A673 (cell line): ENCODE data around the gene SUPT3H. TPM values are rescaled to one million over a fixed set of nuclear protein-coding genes. Genes with fewer than 3 reads are reported as not detected.

Experiments
- BruUV-seq: library from RNA; stranded (reverse); fragments of 400-500 nt; replicated peaks from 2 replicates; lab custom pipeline; 2021; lab: Mats Ljungman, UMichigan
- CTCF ChIA-PET: fragments of 300-600 bp; sonication (Branson Sonifier 250); formaldehyde crosslinking; loops from one replicate; lab custom pipeline; 2022; ENCODE audit warnings: antibody characterized with exemption; lab: Charles Lee
- POLR2A ChIA-PET: fragments of 300-600 bp; sonication (Branson Sonifier 250); formaldehyde crosslinking; loops from one replicate; lab custom pipeline; 2022; ENCODE audit warnings: antibody characterized with exemption; ENCODE audit not compliant: low non-redundant PET; lab: Charles Lee
- DNase-seq: peaks from one replicate; pipeline ENCODE4 v3.0.0-alpha.2; 2015; ENCODE audit warnings: low spot score
- H3K27ac ChIP-seq: fragments of 200-600 bp; sonication (generic); 2 replicates; pipeline ENCODE4 v1.5.1; 2016; ENCODE audit warnings: mixed run types, low read depth, mild to moderate bottlenecking, mixed read lengths, antibody characterized with exemption, low read length; ENCODE audit not compliant: poor library complexity, severe bottlenecking
- H3K27me3 ChIP-seq: fragments of 200-600 bp; sonication (generic); replicated peaks from 2 replicates; pipeline ENCODE4 v1.6.1; 2017; ENCODE audit warnings: mixed run types, low read depth, mild to moderate bottlenecking, mixed read lengths, antibody characterized with exemption, low read length; ENCODE audit not compliant: insufficient read depth, poor library complexity
- H3K36me3 ChIP-seq: fragments of 200-600 bp; sonication (generic); 2 replicates; pipeline ENCODE4 v1.6.1; 2016; ENCODE audit warnings: mixed run types, mild to moderate bottlenecking, mixed read lengths, antibody characterized with exemption, low read length; ENCODE audit not compliant: insufficient read depth, poor library complexity, severe bottlenecking
- H3K4me1 ChIP-seq: fragments of 200-600 bp; sonication (generic); 2 replicates; pipeline ENCODE4 v1.6.1; 2017; ENCODE audit warnings: mixed run types, mild to moderate bottlenecking, mixed read lengths, antibody characterized with exemption, low read length; ENCODE audit not compliant: insufficient read depth, poor library complexity, severe bottlenecking
- H3K4me3 ChIP-seq: fragments of 200-600 bp; sonication (generic); 2 replicates; pipeline ENCODE4 v1.5.1; 2016; ENCODE audit warnings: low read depth, mixed run types, mild to moderate bottlenecking, mixed read lengths, low read length; ENCODE audit not compliant: poor library complexity, severe bottlenecking
- H3K9me3 ChIP-seq: fragments of 200-600 bp; sonication (generic); 2 replicates; pipeline ENCODE4 v1.6.1; 2016; ENCODE audit warnings: mixed run types, low read depth, mild to moderate bottlenecking, mixed read lengths, antibody characterized with exemption, low read length; ENCODE audit not compliant: poor library complexity, severe bottlenecking
- CTCF ChIP-seq: fragments of 300-800, 200-600 bp; sonication (generic); conservative IDR thresholded peaks from 2 replicates; pipeline ENCODE4 v1.5.1; 2017; ENCODE audit warnings: low read depth, mild to moderate bottlenecking, antibody characterized with exemption, low read length, moderate library complexity, mixed read lengths
- EZH2 ChIP-seq: fragments of 200-600 bp; sonication (generic); IDR thresholded peaks from 2 replicates; pipeline ENCODE4 v1.6.1; 2017; ENCODE audit warnings: borderline replicate concordance, low read depth, mild to moderate bottlenecking, mixed read lengths, antibody characterized with exemption, low read length; ENCODE audit not compliant: poor library complexity, severe bottlenecking
- intact Hi-C: fragments of 100-400 bp; cut with micrococcal nuclease; formaldehyde crosslinking; loops from one replicate; pipeline ENCODE4 v1.10.0; 2022; ENCODE audit not compliant: unreplicated experiment
- total RNA-seq: library from RNA; stranded (reverse); gene quantifications from 2 replicates; pipeline ENCODE4 v1.2.3, GENCODE V29; 2021

SUPT3H gene
- total RNA-seq, 1 experiment from 2014 or later: 10.8 TPM

- CTCF ChIA-PET: no interaction called here
- Histone ChIP-seq H3K27me3 (no peaks in the 10 kb centered on the region), H3K9me3 (no peaks in the 10 kb centered on the region), H3K4me1 (no peaks in the 10 kb centered on the region), H3K27ac (no peak overlapping the region), H3K36me3 (no peaks in the 10 kb centered on the region), H3K4me3 (no peak overlapping the region)
- POLR2A ChIA-PET: no interaction called here
- no peak for TF ChIP-seq CTCF
- no peak for TF ChIP-seq EZH2
- intact Hi-C loops: no loop called here
- no TSS peak for BruUV-seq
- DNase-seq: no peak
These were observed 217.4 kb downstream of the SUPT3H start for GRCh38 chr6:45160305-45160704.

GRCh38 chr6:45156075-45156474 lies 221.7 kb downstream of the SUPT3H start:
- TF ChIP-seq CTCF: no peak
- no peak for TF ChIP-seq EZH2
- Histone ChIP-seq H3K4me1 (no peaks in the 10 kb centered on the region), H3K27ac (no peak overlapping the region), H3K9me3 (no peaks in the 10 kb centered on the region), H3K4me3 (no peak overlapping the region), H3K27me3 (no peaks in the 10 kb centered on the region), H3K36me3 (no peaks in the 10 kb centered on the region)
- BruUV-seq: no TSS peak
- DNase-seq: no peak
- POLR2A ChIA-PET: no interaction called here
- CTCF ChIA-PET: no interaction called here
- intact Hi-C loops: no loop called here

- Histone ChIP-seq H3K27ac (no peak overlapping the region), H3K4me3 (no peak overlapping the region), H3K4me1 (no peaks in the 10 kb centered on the region), H3K9me3 (no peaks in the 10 kb centered on the region), H3K27me3 (no peaks in the 10 kb centered on the region), H3K36me3 (no peaks in the 10 kb centered on the region)
- no peak for DNase-seq
- no TSS peak for BruUV-seq
- TF ChIP-seq CTCF (no peak), EZH2 (no peak)
- ChIA-PET CTCF (no interaction called here), POLR2A (no interaction called here)
- intact Hi-C loops: no loop called here
These were observed 222.3 kb downstream of the SUPT3H start for GRCh38 chr6:45155341-45155894.
